ENCODE measurements around the gene FEM1A. TPM values are rescaled to one million over a fixed set of nuclear protein-coding genes. Genes with fewer than 3 reads are reported as not detected.

FEM1A gene
- total and polyA plus RNA-seq, 2 donors (not counting 3 experiments of a cell fraction or from before 2014, with no cell fraction given) = 5.1 to 11.4 TPM

- dilution Hi-C loops (cut with MboI; ENCODE audit: extremely low pct_ligation_motif_present, low sequenced_read_pairs) (no loop called here), intact Hi-C loops (cut with micrococcal nuclease) (no loop called here)
- no peak overlapping the region for H3K27ac ChIP-seq (ENCODE audit: insufficient read depth, low read depth, low read length)
- no peaks in the 10 kb centered on the region for H3K9me1 ChIP-seq (replicated peaks; ENCODE audit: control insufficient read depth, extremely low read depth, insufficient read depth, low read length)
- no peak for DNase-seq (ENCODE audit: low read depth, low spot score)
- no peak for TF ChIP-seq POLR2AphosphoS5 (IDR thresholded peaks at IDR 0.05; ENCODE audit: insufficient read depth, low read depth, low read length)
- no peak for TF ChIP-seq FOS (IDR thresholded peaks at IDR 0.05; ENCODE audit: borderline replicate concordance, insufficient read depth, low read length)
- TF ChIP-seq GATA2 (IDR thresholded peaks at IDR 0.05; ENCODE audit: insufficient read depth, insufficient read length, low read depth, low read length) = no peak
- TF ChIP-seq CTCF (IDR thresholded peaks at IDR 0.05; ENCODE audit: extremely low read depth in 1 of 2, insufficient read depth in 1 of 2, low read depth in 1 of 2, low read length in 2 of 2) = no peak
- TF ChIP-seq MYC (IDR thresholded peaks at IDR 0.05; ENCODE audit: low read depth, low read length) = no peak
- H3K4me2 ChIP-seq (ENCODE audit: insufficient read depth, low read length) = no peak overlapping the region
- FAIRE-seq = no peak
- H4K20me1 ChIP-seq (replicated peaks; ENCODE audit: control insufficient read depth, extremely low read depth, insufficient read depth, low read length) = no peaks in the 10 kb centered on the region
- no peaks in the 10 kb centered on the region for H3K27me3 ChIP-seq (ENCODE audit: control insufficient read depth in 2 of 2, insufficient read depth in 2 of 2, low read length in 2 of 2)
- CTCF ChIA-PET = interaction anchor here (2.1 kb wide), 1 partner anchor 13 kb away, joined by 11 read pairs; no protein-coding TSS in a partner anchor
- H3K9me3 ChIP-seq (replicated peaks; ENCODE audit: control insufficient read depth, insufficient read depth, low read length) = no peaks in the 10 kb centered on the region
- H2AFZ ChIP-seq (ENCODE audit: low read depth, low read length) = no peak overlapping the region
- H3K36me3 ChIP-seq (ENCODE audit: control insufficient read depth in 2 of 2, extremely low read depth in 1 of 2, insufficient read depth in 2 of 2, low read length in 2 of 2) = peaks cover 3 to 21% of the 10 kb centered on the region in 2 experiments
- H3K4me1 ChIP-seq (ENCODE audit: control insufficient read depth, extremely low read depth, insufficient read depth, low read length) = no peaks in the 10 kb centered on the region
- H3K4me3 ChIP-seq (replicated peaks in 1 of 3; ENCODE audit: insufficient read depth in 1 of 3, low read depth in 1 of 3, low read length in 3 of 3) = no peak overlapping the region
- H3K9ac ChIP-seq (replicated peaks; ENCODE audit: extremely low read depth, insufficient read depth, low read length) = no peak overlapping the region
- no peaks in the 10 kb centered on the region for H3K79me2 ChIP-seq (ENCODE audit: control insufficient read depth, insufficient read depth, low read length)
- no TSS peak for BruUV-seq (replicated peaks)
- POLR2A ChIA-PET = no interaction called here
These were observed 47.7 kb downstream of the FEM1A start for GRCh38 chr19:4839192-4839591.

GRCh38 chr19:4843647-4843965 is 52.1 kb downstream of the FEM1A start:
- Histone ChIP-seq H3K36me3 (ENCODE audit: control insufficient read depth in 2 of 2, extremely low read depth in 1 of 2, insufficient read depth in 2 of 2, low read length in 2 of 2) (peaks cover 9 to 33% of the 10 kb centered on the region in 2 experiments), H3K4me3 (replicated peaks in 1 of 3; ENCODE audit: insufficient read depth in 1 of 3, low read depth in 1 of 3, low read length in 3 of 3) (no peak overlapping the region), H2AFZ (ENCODE audit: low read depth, low read length) (no peak overlapping the region), H3K27ac (ENCODE audit: insufficient read depth, low read depth, low read length) (no peak overlapping the region), H4K20me1 (replicated peaks; ENCODE audit: control insufficient read depth, extremely low read depth, insufficient read depth, low read length) (no peaks in the 10 kb centered on the region), H3K27me3 (ENCODE audit: control insufficient read depth in 2 of 2, insufficient read depth in 2 of 2, low read length in 2 of 2) (no peaks in the 10 kb centered on the region), H3K9ac (replicated peaks; ENCODE audit: extremely low read depth, insufficient read depth, low read length) (no peak overlapping the region), H3K4me1 (ENCODE audit: control insufficient read depth, extremely low read depth, insufficient read depth, low read length) (no peaks in the 10 kb centered on the region), H3K4me2 (ENCODE audit: insufficient read depth, low read length) (no peak overlapping the region), H3K9me3 (replicated peaks; ENCODE audit: control insufficient read depth, insufficient read depth, low read length) (no peaks in the 10 kb centered on the region), H3K79me2 (ENCODE audit: control insufficient read depth, insufficient read depth, low read length) (no peaks in the 10 kb centered on the region), H3K9me1 (replicated peaks; ENCODE audit: control insufficient read depth, extremely low read depth, insufficient read depth, low read length) (no peaks in the 10 kb centered on the region)
- intact Hi-C loops (cut with micrococcal nuclease) (no loop called here), dilution Hi-C loops (cut with MboI; ENCODE audit: extremely low pct_ligation_motif_present, low sequenced_read_pairs) (no loop called here)
- ChIA-PET CTCF (interaction anchor here (1.1 to 7.0 kb wide), 2 partner anchors 8 to 33 kb away, joined by 6 to 59 read pairs; no protein-coding TSS in a partner anchor), POLR2A (no interaction called here)
- TF ChIP-seq EZH2 (IDR thresholded peaks at IDR 0.05; ENCODE audit: borderline replicate concordance, low read depth, low read length, severe bottlenecking) = no peak
- no peak for TF ChIP-seq MAX (IDR thresholded peaks at IDR 0.05; ENCODE audit: insufficient read depth, insufficient read length)
- no peak for TF ChIP-seq MYC (IDR thresholded peaks at IDR 0.05; ENCODE audit: low read depth, low read length)
- TF ChIP-seq POLR2AphosphoS5 (IDR thresholded peaks at IDR 0.05; ENCODE audit: insufficient read depth, low read depth, low read length) = no peak
- no peak for TF ChIP-seq GATA2 (IDR thresholded peaks at IDR 0.05; ENCODE audit: insufficient read depth, insufficient read length, low read depth, low read length)
- TF ChIP-seq FOS (IDR thresholded peaks at IDR 0.05; ENCODE audit: borderline replicate concordance, insufficient read depth, low read length) = no peak
- no peak for TF ChIP-seq CTCF (IDR thresholded peaks at IDR 0.05; ENCODE audit: extremely low read depth in 1 of 2, insufficient read depth in 1 of 2, low read depth in 1 of 2, low read length in 2 of 2)
- no peak for TF ChIP-seq JUN (IDR thresholded peaks at IDR 0.05; ENCODE audit: borderline replicate concordance, insufficient read depth, insufficient read length, low read depth)
- no TSS peak for BruUV-seq (replicated peaks)
- DNase-seq (ENCODE audit: low read depth, low spot score) (no peak), FAIRE-seq (no peak)

Data from endothelial cell of umbilical vein (primary cell).